ENCODE data around the gene SIAH3. TPM values are rescaled to one million over a fixed set of nuclear protein-coding genes. Genes with fewer than 3 reads are reported as not detected.

SIAH3 gene
- total and polyA plus RNA-seq, 10 of the 15 experiments (the other 5 are each of a cell fraction or from before 2014, with no cell fraction given) = not detected

DNA sequence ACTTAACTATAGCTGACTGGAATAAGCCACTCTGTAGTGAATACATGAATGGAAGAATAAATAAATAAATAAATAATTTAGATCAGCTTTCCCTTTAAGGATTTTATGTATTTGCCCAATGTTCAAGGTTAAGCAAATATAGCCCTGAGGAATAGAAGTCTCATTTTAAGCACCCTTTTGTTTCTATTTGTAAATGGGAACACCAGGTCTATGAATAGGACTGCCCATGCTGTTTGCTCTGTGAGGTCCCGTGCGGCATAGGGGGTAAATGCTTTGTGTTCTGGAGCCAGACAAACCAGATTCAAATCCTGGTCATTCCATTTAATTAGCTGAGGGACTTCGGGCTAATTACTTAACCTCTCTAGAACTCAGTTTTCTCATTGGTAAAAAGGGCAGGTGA is 120.1 kb downstream of the SIAH3 start (continued):
- TF ChIP-seq, protein P1, sequence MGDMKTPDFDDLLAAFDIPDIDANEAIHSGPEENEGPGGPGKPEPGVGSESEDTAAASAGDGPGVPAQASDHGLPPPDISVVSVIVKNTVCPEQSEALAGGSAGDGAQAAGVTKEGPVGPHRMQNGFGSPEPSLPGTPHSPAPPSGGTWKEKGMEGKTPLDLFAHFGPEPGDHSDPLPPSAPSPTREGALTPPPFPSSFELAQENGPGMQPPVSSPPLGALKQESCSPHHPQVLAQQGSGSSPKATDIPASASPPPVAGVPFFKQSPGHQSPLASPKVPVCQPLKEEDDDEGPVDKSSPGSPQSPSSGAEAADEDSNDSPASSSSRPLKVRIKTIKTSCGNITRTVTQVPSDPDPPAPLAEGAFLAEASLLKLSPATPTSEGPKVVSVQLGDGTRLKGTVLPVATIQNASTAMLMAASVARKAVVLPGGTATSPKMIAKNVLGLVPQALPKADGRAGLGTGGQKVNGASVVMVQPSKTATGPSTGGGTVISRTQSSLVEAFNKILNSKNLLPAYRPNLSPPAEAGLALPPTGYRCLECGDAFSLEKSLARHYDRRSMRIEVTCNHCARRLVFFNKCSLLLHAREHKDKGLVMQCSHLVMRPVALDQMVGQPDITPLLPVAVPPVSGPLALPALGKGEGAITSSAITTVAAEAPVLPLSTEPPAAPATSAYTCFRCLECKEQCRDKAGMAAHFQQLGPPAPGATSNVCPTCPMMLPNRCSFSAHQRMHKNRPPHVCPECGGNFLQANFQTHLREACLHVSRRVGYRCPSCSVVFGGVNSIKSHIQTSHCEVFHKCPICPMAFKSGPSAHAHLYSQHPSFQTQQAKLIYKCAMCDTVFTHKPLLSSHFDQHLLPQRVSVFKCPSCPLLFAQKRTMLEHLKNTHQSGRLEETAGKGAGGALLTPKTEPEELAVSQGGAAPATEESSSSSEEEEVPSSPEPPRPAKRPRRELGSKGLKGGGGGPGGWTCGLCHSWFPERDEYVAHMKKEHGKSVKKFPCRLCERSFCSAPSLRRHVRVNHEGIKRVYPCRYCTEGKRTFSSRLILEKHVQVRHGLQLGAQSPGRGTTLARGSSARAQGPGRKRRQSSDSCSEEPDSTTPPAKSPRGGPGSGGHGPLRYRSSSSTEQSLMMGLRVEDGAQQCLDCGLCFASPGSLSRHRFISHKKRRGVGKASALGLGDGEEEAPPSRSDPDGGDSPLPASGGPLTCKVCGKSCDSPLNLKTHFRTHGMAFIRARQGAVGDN (IDR thresholded peaks at IDR 0.05) = no peak
- TF ChIP-seq NFIC (IDR thresholded peaks at IDR 0.05; ENCODE audit: low read depth, low read length) (no peak), YBX1 (IDR thresholded peaks at IDR 0.05) (no peak), POLR2AphosphoS2 (IDR thresholded peaks at IDR 0.05; ENCODE audit: low read depth, low read length) (no peak)

DNA sequence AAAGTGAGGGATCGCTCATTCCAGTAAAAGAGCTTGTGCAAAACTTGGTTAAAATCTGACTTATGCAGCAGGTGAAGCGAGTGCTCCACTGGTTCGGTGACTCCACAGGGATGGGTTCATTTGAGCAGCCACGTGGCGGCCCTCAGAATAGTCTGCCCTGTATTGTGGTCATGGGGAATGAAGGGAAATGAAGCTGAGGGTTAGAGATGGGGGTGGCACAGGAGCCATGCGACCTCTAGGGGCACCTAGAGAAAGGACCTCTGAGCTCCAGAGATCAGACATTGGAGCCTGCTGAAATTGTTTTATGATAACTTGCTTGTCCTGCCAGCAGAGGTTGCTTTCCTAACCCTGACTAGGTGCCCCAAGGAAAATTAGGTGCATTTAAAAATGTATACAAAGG is 122.8 kb downstream of the SIAH3 start:
- Histone ChIP-seq H3K9ac (ENCODE audit: control insufficient read depth, insufficient read depth, low read length) (no peak overlapping the region), H3K79me2 (ENCODE audit: control insufficient read depth, insufficient read depth, low read length) (no peaks in the 10 kb centered on the region), H3K4me3 (no peak overlapping the region), H3K27ac (ENCODE audit: control insufficient read depth, insufficient read depth) (no peak overlapping the region), H2AFZ (ENCODE audit: control insufficient read depth, low read depth, low read length) (no peak overlapping the region), H3K36me3 (ENCODE audit: control insufficient read depth in 2 of 2, insufficient read depth in 2 of 2, low read length in 1 of 2) (no peaks in the 10 kb centered on the region), H3K27me3 (replicated peaks in 1 of 2; ENCODE audit: control insufficient read depth in 2 of 2, insufficient read depth in 2 of 2, low read length in 1 of 2) (no peaks in the 10 kb centered on the region), H3K4me1 (ENCODE audit: control insufficient read depth, insufficient read depth, low read length) (no peaks in the 10 kb centered on the region), H3K4me2 (ENCODE audit: control insufficient read depth, insufficient read depth) (no peak overlapping the region), H4K20me1 (ENCODE audit: control insufficient read depth, insufficient read depth) (no peaks in the 10 kb centered on the region), H3K9me3 (replicated peaks; ENCODE audit: control insufficient read depth, insufficient read depth, low read length) (no peaks in the 10 kb centered on the region)
- intact Hi-C loops (cut with micrococcal nuclease; ENCODE audit: unreplicated experiment) (loop anchor here (1.0 to 2.0 kb wide), 2 partner anchors 105 to 218 kb away; no protein-coding TSS in a partner anchor), in situ Hi-C loops (cut with MboI) (loop anchor here (10.0 kb wide), 1 partner anchor 184 kb away; no protein-coding TSS in a partner anchor)
- ChIA-PET RAD21 (ENCODE audit: unreplicated experiment) (interaction anchor here (0.8 to 1.8 kb wide), 8 partner anchors 11 to 561 kb away, joined by 3 to 22 read pairs (median 4); no protein-coding TSS in a partner anchor), CTCF (interaction anchor here (0.7 to 3.6 kb wide), 19 partner anchors 9 to 659 kb away, joined by 3 to 49 read pairs (median 5); partner anchors contain the start of gene CBY2), POLR2A (no interaction called here), SMC1A (ENCODE audit: uncharacterized antibody, unreplicated experiment) (interaction anchor here (0.6 to 1.8 kb wide), 12 partner anchors 10 to 177 kb away, joined by 3 to 28 read pairs (median 3); no protein-coding TSS in a partner anchor)
- 48% methylated on average over 6 of the region's 6 CpGs for WGBS (ENCODE audit: insufficient coverage, insufficient replicate concordance, low lambda C conversion rate, missing lambda C conversion rate)
- DNase-seq (ENCODE audit: low read depth, low spot score) (no peak), FAIRE-seq (no peak), ATAC-seq (peak; percentile 99)
- TF ChIP-seq, protein P2, sequence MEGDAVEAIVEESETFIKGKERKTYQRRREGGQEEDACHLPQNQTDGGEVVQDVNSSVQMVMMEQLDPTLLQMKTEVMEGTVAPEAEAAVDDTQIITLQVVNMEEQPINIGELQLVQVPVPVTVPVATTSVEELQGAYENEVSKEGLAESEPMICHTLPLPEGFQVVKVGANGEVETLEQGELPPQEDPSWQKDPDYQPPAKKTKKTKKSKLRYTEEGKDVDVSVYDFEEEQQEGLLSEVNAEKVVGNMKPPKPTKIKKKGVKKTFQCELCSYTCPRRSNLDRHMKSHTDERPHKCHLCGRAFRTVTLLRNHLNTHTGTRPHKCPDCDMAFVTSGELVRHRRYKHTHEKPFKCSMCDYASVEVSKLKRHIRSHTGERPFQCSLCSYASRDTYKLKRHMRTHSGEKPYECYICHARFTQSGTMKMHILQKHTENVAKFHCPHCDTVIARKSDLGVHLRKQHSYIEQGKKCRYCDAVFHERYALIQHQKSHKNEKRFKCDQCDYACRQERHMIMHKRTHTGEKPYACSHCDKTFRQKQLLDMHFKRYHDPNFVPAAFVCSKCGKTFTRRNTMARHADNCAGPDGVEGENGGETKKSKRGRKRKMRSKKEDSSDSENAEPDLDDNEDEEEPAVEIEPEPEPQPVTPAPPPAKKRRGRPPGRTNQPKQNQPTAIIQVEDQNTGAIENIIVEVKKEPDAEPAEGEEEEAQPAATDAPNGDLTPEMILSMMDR (IDR thresholded peaks at IDR 0.05 in 2 of 3, conservative IDR thresholded peaks at IDR 0.05 in 1 of 3; ENCODE audit: control insufficient read depth in 2 of 3, extremely low read depth in 1 of 3, insufficient read depth in 1 of 3, low read depth in 3 of 3, low read length in 3 of 3) = peak; percentile 58 to 62 (median 61)
- peak; percentile 20; the same call in 1 of the 2 replicates for TF ChIP-seq RUNX3 (IDR thresholded peaks at IDR 0.05; ENCODE audit: low read length)
- TF ChIP-seq SMC3 (IDR thresholded peaks at IDR 0.05; ENCODE audit: borderline replicate concordance, low read length) = peak; percentile 43; the same call in 1 of the 2 replicates
- TF ChIP-seq CREM (IDR thresholded peaks at IDR 0.05; ENCODE audit: low read depth) = no peak
- TF ChIP-seq, protein P3, sequence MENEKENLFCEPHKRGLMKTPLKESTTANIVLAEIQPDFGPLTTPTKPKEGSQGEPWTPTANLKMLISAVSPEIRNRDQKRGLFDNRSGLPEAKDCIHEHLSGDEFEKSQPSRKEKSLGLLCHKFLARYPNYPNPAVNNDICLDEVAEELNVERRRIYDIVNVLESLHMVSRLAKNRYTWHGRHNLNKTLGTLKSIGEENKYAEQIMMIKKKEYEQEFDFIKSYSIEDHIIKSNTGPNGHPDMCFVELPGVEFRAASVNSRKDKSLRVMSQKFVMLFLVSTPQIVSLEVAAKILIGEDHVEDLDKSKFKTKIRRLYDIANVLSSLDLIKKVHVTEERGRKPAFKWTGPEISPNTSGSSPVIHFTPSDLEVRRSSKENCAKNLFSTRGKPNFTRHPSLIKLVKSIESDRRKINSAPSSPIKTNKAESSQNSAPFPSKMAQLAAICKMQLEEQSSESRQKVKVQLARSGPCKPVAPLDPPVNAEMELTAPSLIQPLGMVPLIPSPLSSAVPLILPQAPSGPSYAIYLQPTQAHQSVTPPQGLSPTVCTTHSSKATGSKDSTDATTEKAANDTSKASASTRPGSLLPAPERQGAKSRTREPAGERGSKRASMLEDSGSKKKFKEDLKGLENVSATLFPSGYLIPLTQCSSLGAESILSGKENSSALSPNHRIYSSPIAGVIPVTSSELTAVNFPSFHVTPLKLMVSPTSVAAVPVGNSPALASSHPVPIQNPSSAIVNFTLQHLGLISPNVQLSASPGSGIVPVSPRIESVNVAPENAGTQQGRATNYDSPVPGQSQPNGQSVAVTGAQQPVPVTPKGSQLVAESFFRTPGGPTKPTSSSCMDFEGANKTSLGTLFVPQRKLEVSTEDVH (IDR thresholded peaks at IDR 0.05; ENCODE audit: low read depth, partially characterized antibody) = no peak
- peak; percentile 70 for TF ChIP-seq RAD21 (IDR thresholded peaks at IDR 0.05; ENCODE audit: insufficient read depth, low read depth, low read length)
- BruUV-seq (replicated peaks) = no TSS peak

Data from GM12878 (cell line).